Mucosa of descending colon (tissue), 3 donors: Measurements from ENCODE around the gene TRIM40. TPM values are rescaled to one million over a fixed set of nuclear protein-coding genes. Genes with fewer than 3 reads are reported as not detected.

Experiments used
- ATAC-seq: fragments of 200-7000 bp; cut with Tn5 transposase; one replicate; pipeline ENCODE4 v1.9.1; 2020; ENCODE audit warnings: mild to moderate bottlenecking, moderate library complexity
- DNase-seq, 3 donors: peaks; one replicate each; pipeline ENCODE4 v3.0.0-alpha.2; 2020
- H3K36me3 ChIP-seq: fragments of 200-600 bp; one replicate; pipeline ENCODE4 v1.8.0; 2021; ENCODE audit warnings: low read depth, mild to moderate bottlenecking
- H3K4me1 ChIP-seq: fragments of 200-600 bp; one replicate; pipeline ENCODE4 v1.8.0; 2021; ENCODE audit warnings: low read depth, mild to moderate bottlenecking
- H3K4me3 ChIP-seq: fragments of 200-600 bp; one replicate; pipeline ENCODE4 v1.8.0; 2021; ENCODE audit warnings: mild to moderate bottlenecking
- H3K9me3 ChIP-seq: fragments of 200-600 bp; one replicate; pipeline ENCODE4 v1.8.0; 2021; ENCODE audit warnings: mild to moderate bottlenecking
- CTCF ChIP-seq: fragments of 200-600 bp; IDR thresholded peaks from one replicate; pipeline ENCODE4 v1.8.0; 2022; ENCODE audit warnings: antibody characterized with exemption, mild to moderate bottlenecking
- intact Hi-C, 2 donors: fragments of 100-400 bp; cut with DNase I in 1 of 2; cut with micrococcal nuclease in 1 of 2; formaldehyde crosslinking; loops; one replicate each; pipeline versions ENCODE4 v1.11.0 to v1.11.1; 2022; cut with DNase I, micrococcal nuclease
- total RNA-seq, 3 donors: library from RNA; stranded (reverse); fragmentation: NEBNext Ultra II Directional in 2 of 3; extraction: Animal tissue kit (Norgen Biotek cat#: 25700) in 2 of 3; gene quantifications; one replicate each; pipeline versions ENCODE4 v1.2.1 to v1.2.4, GENCODE V29; 2021 to 2023
- donor health status: DM: no; HTN: no; CAD: no; lungs with moderate emphysema.
- donor health status: DM: no; HTN: no; CAD: no.
- donor health status: DM: no; HTN: yes; CAD: no.

TRIM40 gene
- total RNA-seq, 3 donors from 2014 or later: 19.8 to 37.3 (median 33.4) TPM

- Histone ChIP-seq H3K4me1 (peaks cover 6% of the 10 kb centered on the region), H3K4me3 (no peak overlapping the region), H3K9me3 (no peaks in the 10 kb centered on the region), H3K36me3 (no peaks in the 10 kb centered on the region)
- ATAC-seq (no peak), DNase-seq (no peak)
- intact Hi-C loops: no loop called here
- TF ChIP-seq CTCF: no peak
Measured at GRCh38 chr6:30149234-30149633, 13.3 kb downstream of the TRIM40 start.

GRCh38 chr6:30149858-30150550 is 14.1 kb downstream of the TRIM40 start:
- ATAC-seq (no peak), DNase-seq (no peak)
- H3K36me3 ChIP-seq: no peaks in the 10 kb centered on the region
- no peaks in the 10 kb centered on the region for H3K9me3 ChIP-seq
- intact Hi-C loops: no loop called here
- no peak overlapping the region for H3K4me3 ChIP-seq
- no peak for TF ChIP-seq CTCF
- no peaks in the 10 kb centered on the region for H3K4me1 ChIP-seq

- Histone ChIP-seq H3K36me3 (no peaks in the 10 kb centered on the region), H3K9me3 (no peaks in the 10 kb centered on the region), H3K4me1 (peaks cover 4% of the 10 kb centered on the region), H3K4me3 (no peak overlapping the region)
- DNase-seq (no peak), ATAC-seq (no peak)
- no peak for TF ChIP-seq CTCF
- intact Hi-C loops: no loop called here
Measured at GRCh38 chr6:30150671-30151395, 14.9 kb downstream of the TRIM40 start.

GRCh38 chr6:30151580-30151979 is 15.6 kb downstream of the TRIM40 start:
- no peak for TF ChIP-seq CTCF
- intact Hi-C loops: no loop called here
- peaks cover 6% of the 10 kb centered on the region for H3K4me1 ChIP-seq
- ATAC-seq: no peak
- H3K36me3 ChIP-seq: no peaks in the 10 kb centered on the region
- DNase-seq: no peak
- H3K4me3 ChIP-seq: no peak overlapping the region
- H3K9me3 ChIP-seq: no peaks in the 10 kb centered on the region

GRCh38 chr6:30152016-30152673 is 16.2 kb downstream of the TRIM40 start:
- Histone ChIP-seq H3K4me1 (peaks cover 11% of the 10 kb centered on the region), H3K9me3 (no peaks in the 10 kb centered on the region), H3K36me3 (no peaks in the 10 kb centered on the region), H3K4me3 (no peak overlapping the region)
- intact Hi-C loops: no loop called here
- ATAC-seq (peak; percentile 12), DNase-seq (no peak)
- TF ChIP-seq CTCF: no peak
